HepG2 (cell line): ENCODE measurements around the gene GRIA3. TPM values are rescaled to one million over a fixed set of nuclear protein-coding genes. Genes with fewer than 3 reads are reported as not detected.

Experiments
- ATAC-seq: fragments of 200-7000 bp; cut with Tn5 transposase; 3 replicates; pipeline ENCODE4 v1.9.1; 2020; ENCODE audit warnings: mild to moderate bottlenecking, moderate library complexity
- BruUV-seq: library from RNA; stranded (reverse); fragments of 400-500 nt; replicated peaks from 2 replicates; lab custom pipeline; 2021; lab: Mats Ljungman, UMichigan
- CTCF ChIA-PET: fragments of 300-600 bp; formaldehyde crosslinking; extraction: SDS; loops from one replicate; lab custom pipeline; 2021; ENCODE audit warnings: low total read pairs, inconsistent platforms, low intra/inter-chr PET ratio; lab: Yijun Ruan, JAX
- POLR2A ChIA-PET: fragments of 350-600 bp; sonication (Branson Sonifier 250); formaldehyde crosslinking; loops from one replicate; lab custom pipeline; 2020; ENCODE audit warnings: antibody characterized with exemption, inconsistent platforms; lab: Yijun Ruan, JAX
- DNase-seq: peaks from one replicate; pipeline ENCODE4 v3.0.0-alpha.2; 2015; ENCODE audit warnings: low spot score
- FAIRE-seq: peaks from 3 replicates; lab custom pipeline; 2011; peaks lifted over from hg19 to GRCh38; lab: Jason Lieb, UNC
- H2AFZ ChIP-seq: one replicate; pipeline ENCODE4 v1.6.1; 2011; ENCODE audit warnings: low read length, inconsistent platforms
- H3K27ac ChIP-seq: fragments of 300-600 bp; 3 replicates; pipeline ENCODE4 v1.8.0; 2011; ENCODE audit warnings: mixed run types, mild to moderate bottlenecking, mixed read lengths, low read length, inconsistent platforms; ENCODE audit not compliant: insufficient read depth; ENCODE audit errors: extremely low read length
- H3K27me3 ChIP-seq, 2 experiments: fragments of 200-600 bp in 1 of 2; 2 replicates in 1 of 2; 3 replicates in 1 of 2; pipeline versions ENCODE4 v1.6.0 to v1.8.0; 2011; ENCODE audit warnings: low read length in 2 of 2, mild to moderate bottlenecking in 2 of 2, moderate library complexity in 2 of 2, inconsistent platforms in 1 of 2; ENCODE audit not compliant: insufficient read depth in 2 of 2, control insufficient read depth in 1 of 2
- H3K36me3 ChIP-seq, 2 experiments: fragments of 200-600 bp in 1 of 2; replicated peaks in 1 of 2; 2 replicates in 1 of 2; 3 replicates in 1 of 2; pipeline versions ENCODE4 v1.5.1 to v1.8.0; 2011; ENCODE audit warnings: low read length in 2 of 2, inconsistent platforms in 1 of 2; ENCODE audit not compliant: insufficient read depth in 2 of 2, control insufficient read depth in 1 of 2
- H3K4me1 ChIP-seq: 2 replicates; pipeline ENCODE4 v1.5.1; 2012; ENCODE audit warnings: low read length, inconsistent platforms; ENCODE audit not compliant: insufficient read depth
- H3K4me2 ChIP-seq: 2 replicates; pipeline ENCODE4 v1.6.0; 2011; ENCODE audit warnings: low read depth, low read length, inconsistent platforms
- H3K4me3 ChIP-seq, 3 experiments: fragments of 200-600 bp in 1 of 3; sonication (generic), shearing (Covaris generic) in 1 of 3; replicated peaks in 1 of 3; 2 replicates each; pipeline ENCODE4 v1.5.1; 2011 to 2016; ENCODE audit warnings: low read length in 3 of 3, inconsistent platforms in 2 of 3, low read depth in 2 of 3, mild to moderate bottlenecking in 2 of 3, control low read depth in 1 of 3, mixed read lengths in 1 of 3; ENCODE audit not compliant: insufficient read depth in 1 of 3
- H3K79me2 ChIP-seq: one replicate; pipeline ENCODE4 v1.6.1; 2011; ENCODE audit warnings: low read length, inconsistent platforms; ENCODE audit not compliant: insufficient read depth
- H3K9ac ChIP-seq: 2 replicates; pipeline ENCODE4 v1.6.0; 2011; ENCODE audit warnings: mild to moderate bottlenecking, low read depth, low read length, inconsistent platforms; ENCODE audit not compliant: insufficient read depth
- H3K9me3 ChIP-seq: 2 replicates; pipeline ENCODE4 v1.5.1; 2012; ENCODE audit warnings: mild to moderate bottlenecking, low read length
- H4K20me1 ChIP-seq: 2 replicates; pipeline ENCODE4 v1.6.0; 2011; ENCODE audit warnings: inconsistent platforms, mild to moderate bottlenecking, low read length, moderate library complexity; ENCODE audit not compliant: insufficient read depth
- CCAR2 ChIP-seq: fragments of 200-400 bp; formaldehyde crosslinking; optimal IDR thresholded peaks from 2 replicates; pipeline ENCODE3; 2018; ENCODE audit warnings: low read depth, mild to moderate bottlenecking, low read length, moderate library complexity
- HNRNPL ChIP-seq: fragments of 200-400 bp; formaldehyde crosslinking; IDR thresholded peaks from 2 replicates; pipeline ENCODE4 v1.6.1; 2017; ENCODE audit warnings: mild to moderate bottlenecking, low read depth, low read length
- HOXA9 ChIP-seq: sonication (generic); formaldehyde crosslinking; IDR thresholded peaks from 2 replicates; pipeline ENCODE4 v1.8.1; 2022; ENCODE audit warnings: missing genetic modification reagents, mild to moderate bottlenecking, moderate library complexity, borderline replicate concordance
- MXI1 ChIP-seq: IDR thresholded peaks from 3 replicates; pipeline ENCODE4 v1.6.1; 2012; ENCODE audit warnings: low read depth, low read length, inconsistent platforms, borderline replicate concordance
- SAFB2 ChIP-seq: sonication (generic); formaldehyde crosslinking; IDR thresholded peaks from 2 replicates; pipeline ENCODE4 v1.5.1; 2020; ENCODE audit warnings: missing genetic modification reagents, low read depth, mild to moderate bottlenecking, borderline replicate concordance
- TMF1 ChIP-seq: sonication (generic); formaldehyde crosslinking; IDR thresholded peaks from 2 replicates; pipeline ENCODE4 v1.8.1; 2022; ENCODE audit warnings: low read depth, missing genetic modification reagents
- ZNF136 ChIP-seq: sonication (generic); formaldehyde crosslinking; IDR thresholded peaks from 2 replicates; pipeline ENCODE4 v1.8.1; 2022; ENCODE audit warnings: low read depth, mild to moderate bottlenecking, moderate library complexity, missing genetic modification reagents
- ZNF20 ChIP-seq: sonication (generic); formaldehyde crosslinking; IDR thresholded peaks from 2 replicates; pipeline ENCODE4 v1.4.0; 2020; ENCODE audit warnings: mild to moderate bottlenecking, moderate library complexity, missing genetic modification reagents
- ZNF205 ChIP-seq: IDR thresholded peaks from 2 replicates; pipeline ENCODE4 v1.6.1; 2018; ENCODE audit warnings: missing biosample characterization, missing genetic modification reagents
- ZSCAN30 ChIP-seq: sonication (generic); formaldehyde crosslinking; IDR thresholded peaks from 2 replicates; pipeline ENCODE4 v1.5.0; 2020; ENCODE audit warnings: mild to moderate bottlenecking, missing genetic modification reagents
- WGBS: methylation state at CpG from one replicate; pipeline ENCODE4 v1.1.6; 2017; ENCODE audit warnings: low lambda C conversion rate; 5-methylcytosine and 5-hydroxymethylcytosine counted together
- in situ Hi-C: cut with HindIII; loops from 2 replicates; pipeline ENCODE4 v1.10.0; 2017; ENCODE audit warnings: low pct_unique_long_range_greater_than_20kb; ENCODE audit not compliant: extremely low pct_ligation_motif_present
- intact Hi-C: fragments of 100-400 bp; cut with micrococcal nuclease; formaldehyde crosslinking; loops from one replicate; pipeline ENCODE4 v1.10.0; 2022; ENCODE audit not compliant: unreplicated experiment
- polyA plus RNA-seq, 8 experiments: library from polyadenylated mRNA; depleted of rRNA in 3 of 8; stranded (reverse) in 7 of 8; unstranded in 1 of 8; fragments of >200 nt; fragmentation: Illumina TruSeq in 4 of 8; extraction: Trizol in 4 of 8; gene quantifications; 2 replicates each; pipeline versions ENCODE4 v1.2.1 to v1.2.3, GENCODE V29; 2011 to 2016; ENCODE audit warnings: low read depth in 4 of 8, missing spikeins in 1 of 8, mixed read lengths in 1 of 8; ENCODE audit not compliant: insufficient read depth in 1 of 8
- total RNA-seq, 5 experiments: library from RNA; depleted of rRNA; stranded (reverse); fragments of >200 nt; fragmentation: Illumina TruSeq; extraction: Trizol; gene quantifications; 2 replicates each; pipeline ENCODE4 v1.2.3, GENCODE V29; 2016; ENCODE audit warnings: low read depth in 1 of 5
- TF ChIP-seq, protein P1 (sequence below): sonication (generic); formaldehyde crosslinking; IDR thresholded peaks from 2 replicates; pipeline ENCODE4 v1.8.0; 2022; ENCODE audit warnings: missing genetic modification reagents, mild to moderate bottlenecking, inconsistent platforms, borderline replicate concordance
- TF ChIP-seq, protein P2 (sequence below): sonication (generic); formaldehyde crosslinking; IDR thresholded peaks from 2 replicates; pipeline ENCODE4 v1.5.1; 2020; ENCODE audit warnings: mild to moderate bottlenecking, missing genetic modification reagents, borderline replicate concordance
- TF ChIP-seq, protein P3 (sequence below): sonication (generic); formaldehyde crosslinking; IDR thresholded peaks from 2 replicates; pipeline ENCODE4 v1.8.1; 2023; ENCODE audit warnings: mild to moderate bottlenecking, moderate library complexity, missing genetic modification reagents
- TF ChIP-seq, protein P4 (sequence below): sonication (generic); formaldehyde crosslinking; IDR thresholded peaks from 2 replicates; pipeline ENCODE4 v1.8.1; 2023; ENCODE audit warnings: mild to moderate bottlenecking, inconsistent platforms, moderate library complexity, missing genetic modification reagents, borderline replicate concordance

The GRIA3 gene
- total and polyA plus RNA-seq, 2 of the 13 experiments (the other 11 are each of a cell fraction or from before 2014, with no cell fraction given): not detected

DNA sequence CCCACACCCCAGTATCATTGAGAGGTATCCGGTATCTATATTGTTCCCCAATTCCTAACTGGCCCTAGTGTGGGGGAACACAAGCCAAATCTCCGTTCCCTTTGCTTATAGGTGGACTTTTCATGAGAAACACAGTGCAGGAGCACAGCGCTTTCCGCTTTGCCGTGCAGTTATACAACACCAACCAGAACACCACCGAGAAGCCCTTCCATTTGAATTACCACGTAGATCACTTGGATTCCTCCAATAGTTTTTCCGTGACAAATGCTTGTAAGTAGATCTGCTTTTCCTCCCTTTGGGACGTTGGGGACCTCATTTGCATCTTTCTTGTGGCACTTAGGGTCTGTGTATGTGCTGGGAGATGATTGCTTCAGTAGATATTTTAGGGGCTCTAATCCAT is 1.6 kb downstream of the GRIA3 start:
- WGBS: 55% methylated on average over 9 of the region's 9 CpGs
- Histone ChIP-seq H3K9ac (no peak overlapping the region), H3K79me2 (no peaks in the 10 kb centered on the region), H3K27me3 (0 out of 5 replicates have a peak, but pooled peaks cover 0 to 5% of the 10 kb centered on the region in 2 experiments), H4K20me1 (no peaks in the 10 kb centered on the region), H2AFZ (no peak overlapping the region), H3K9me3 (no peaks in the 10 kb centered on the region), H3K4me2 (no peak overlapping the region), H3K4me1 (no peaks in the 10 kb centered on the region), H3K4me3 (no peak overlapping the region), H3K27ac (no peak overlapping the region), H3K36me3 (no peaks in the 10 kb centered on the region)
- no peak for TF ChIP-seq ZNF20 (CRISPR knock-in tag)
- TF ChIP-seq, protein P1, sequence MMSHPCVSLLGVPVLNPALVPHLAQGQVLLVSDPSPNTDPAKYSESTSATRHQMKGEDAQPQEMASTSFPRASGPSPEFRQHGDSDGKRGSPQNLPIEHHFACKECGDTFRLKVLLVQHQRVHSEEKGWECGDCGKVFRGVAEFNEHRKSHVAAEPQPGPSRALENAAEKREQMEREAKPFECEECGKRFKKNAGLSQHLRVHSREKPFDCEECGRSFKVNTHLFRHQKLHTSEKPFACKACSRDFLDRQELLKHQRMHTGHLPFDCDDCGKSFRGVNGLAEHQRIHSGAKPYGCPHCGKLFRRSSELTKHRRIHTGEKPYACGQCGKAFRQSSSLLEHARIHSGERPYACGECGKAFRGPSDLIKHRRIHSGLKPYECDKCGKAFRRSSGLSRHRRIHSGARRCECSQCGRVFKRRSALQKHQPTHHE (CRISPR knock-in tag): no peak
- FAIRE-seq (no peak), DNase-seq (no peak), ATAC-seq (no peak)
- ChIA-PET POLR2A (no interaction called here), CTCF (no interaction called here)
- intact Hi-C loops: no loop called here
- in situ Hi-C loops: no loop called here
- BruUV-seq: no TSS peak

DNA sequence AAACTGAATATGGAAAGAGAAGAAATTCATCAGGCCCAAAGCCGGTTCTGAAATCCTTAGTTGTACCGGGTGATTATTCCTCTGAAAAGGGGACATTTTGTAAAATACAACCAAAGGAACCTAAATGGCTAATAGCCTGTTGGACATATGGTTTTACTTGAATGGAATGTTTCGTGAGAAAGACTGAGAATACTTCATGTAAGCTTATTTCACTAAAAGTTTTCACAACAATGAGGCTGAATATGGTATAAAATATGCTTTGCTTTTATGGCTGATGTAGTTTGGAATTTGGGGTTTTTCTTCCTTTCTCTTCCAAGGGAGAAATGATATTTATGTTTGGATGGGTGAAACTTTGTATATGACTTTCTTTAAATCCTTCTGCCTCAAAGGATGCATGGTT is 2.7 kb downstream of the GRIA3 start:
- FAIRE-seq (no peak), ATAC-seq (no peak), DNase-seq (no peak)
- Histone ChIP-seq H3K4me1 (no peaks in the 10 kb centered on the region), H3K4me3 (no peak overlapping the region), H3K9ac (no peak overlapping the region), H3K27me3 (0 out of 5 replicates have a peak, but pooled peaks cover 0 to 5% of the 10 kb centered on the region in 2 experiments), H3K9me3 (no peaks in the 10 kb centered on the region), H4K20me1 (no peaks in the 10 kb centered on the region), H3K79me2 (no peaks in the 10 kb centered on the region), H3K27ac (no peak overlapping the region), H3K36me3 (no peaks in the 10 kb centered on the region), H2AFZ (no peak overlapping the region), H3K4me2 (no peak overlapping the region)
- 3% methylated on average over 3 of the region's 3 CpGs for WGBS
- intact Hi-C loops (no loop called here), in situ Hi-C loops (no loop called here)
- ChIA-PET CTCF (no interaction called here), POLR2A (no interaction called here)
- BruUV-seq: no TSS peak
- TF ChIP-seq HNRNPL: no peak
- TF ChIP-seq, protein P2, sequence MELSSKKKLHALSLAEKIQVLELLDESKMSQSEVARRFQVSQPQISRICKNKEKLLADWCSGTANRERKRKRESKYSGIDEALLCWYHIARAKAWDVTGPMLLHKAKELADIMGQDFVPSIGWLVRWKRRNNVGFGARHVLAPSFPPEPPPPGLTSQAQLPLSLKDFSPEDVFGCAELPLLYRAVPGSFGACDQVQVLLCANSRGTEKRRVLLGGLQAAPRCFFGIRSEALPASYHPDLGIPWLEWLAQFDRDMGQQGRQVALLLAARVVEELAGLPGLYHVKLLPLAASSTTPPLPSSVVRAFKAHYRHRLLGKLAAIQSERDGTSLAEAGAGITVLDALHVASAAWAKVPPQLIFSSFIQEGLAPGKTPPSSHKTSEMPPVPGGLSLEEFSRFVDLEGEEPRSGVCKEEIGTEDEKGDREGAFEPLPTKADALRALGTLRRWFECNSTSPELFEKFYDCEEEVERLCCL (CRISPR knock-in tag): no peak
- TF ChIP-seq ZNF136 (CRISPR knock-in tag): no peak
- no peak for TF ChIP-seq CCAR2
- TF ChIP-seq MXI1: no peak
- TF ChIP-seq, protein P3, sequence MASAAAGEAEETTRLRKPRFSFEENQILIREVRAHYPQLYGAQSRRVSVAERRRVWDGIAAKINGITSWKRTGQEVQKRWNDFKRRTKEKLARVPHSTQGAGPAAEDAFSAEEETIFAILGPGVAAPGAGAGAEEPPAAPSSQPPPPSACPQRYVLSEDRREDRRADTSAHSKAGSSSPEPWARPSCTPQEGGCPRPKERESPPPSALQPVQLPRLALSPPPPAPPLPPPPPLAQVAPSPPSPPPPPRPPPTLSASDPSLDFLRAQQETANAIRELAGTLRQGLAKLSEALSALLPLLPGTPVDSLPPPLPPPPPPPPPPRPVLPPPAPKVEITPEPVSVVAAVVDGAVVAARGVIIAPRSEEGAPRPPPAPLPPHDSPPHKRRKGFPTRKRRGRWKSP (CRISPR knock-in tag): no peak
- no peak for TF ChIP-seq ZSCAN30 (CRISPR knock-in tag)
- TF ChIP-seq, protein P4, sequence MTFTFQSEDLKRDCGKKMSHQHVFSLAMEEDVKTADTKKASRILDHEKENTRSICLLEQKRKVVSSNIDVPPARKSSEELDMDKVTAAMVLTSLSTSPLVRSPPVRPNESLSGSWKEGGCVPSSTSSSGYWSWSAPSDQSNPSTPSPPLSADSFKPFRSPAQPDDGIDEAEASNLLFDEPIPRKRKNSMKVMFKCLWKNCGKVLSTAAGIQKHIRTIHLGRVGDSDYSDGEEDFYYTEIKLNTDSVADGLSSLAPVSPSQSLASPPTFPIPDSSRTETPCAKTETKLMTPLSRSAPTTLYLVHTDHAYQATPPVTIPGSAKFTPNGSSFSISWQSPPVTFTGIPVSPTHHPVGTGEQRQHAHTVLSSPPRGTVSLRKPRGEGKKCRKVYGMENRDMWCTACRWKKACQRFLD (CRISPR knock-in tag): no peak
- TF ChIP-seq SAFB2 (CRISPR knock-in tag): no peak
- no peak for TF ChIP-seq HOXA9 (CRISPR knock-in tag)
- TF ChIP-seq TMF1 (CRISPR knock-in tag): no peak
- TF ChIP-seq ZNF205 (CRISPR knock-in tag): no peak
